Stimulated activated CD8-positive, alpha-beta memory T cell treated with anti-CD3 and anti-CD28 coated beads, Interleukin-4, amount 100 ng/mL, for 48 hours (primary cell): ENCODE results near the gene AMBRA1.

ENCODE experiments used
- DNase-seq: peaks from one replicate; pipeline ENCODE4 v3.0.0-alpha.2; 2020

The AMBRA1 gene

DNA sequence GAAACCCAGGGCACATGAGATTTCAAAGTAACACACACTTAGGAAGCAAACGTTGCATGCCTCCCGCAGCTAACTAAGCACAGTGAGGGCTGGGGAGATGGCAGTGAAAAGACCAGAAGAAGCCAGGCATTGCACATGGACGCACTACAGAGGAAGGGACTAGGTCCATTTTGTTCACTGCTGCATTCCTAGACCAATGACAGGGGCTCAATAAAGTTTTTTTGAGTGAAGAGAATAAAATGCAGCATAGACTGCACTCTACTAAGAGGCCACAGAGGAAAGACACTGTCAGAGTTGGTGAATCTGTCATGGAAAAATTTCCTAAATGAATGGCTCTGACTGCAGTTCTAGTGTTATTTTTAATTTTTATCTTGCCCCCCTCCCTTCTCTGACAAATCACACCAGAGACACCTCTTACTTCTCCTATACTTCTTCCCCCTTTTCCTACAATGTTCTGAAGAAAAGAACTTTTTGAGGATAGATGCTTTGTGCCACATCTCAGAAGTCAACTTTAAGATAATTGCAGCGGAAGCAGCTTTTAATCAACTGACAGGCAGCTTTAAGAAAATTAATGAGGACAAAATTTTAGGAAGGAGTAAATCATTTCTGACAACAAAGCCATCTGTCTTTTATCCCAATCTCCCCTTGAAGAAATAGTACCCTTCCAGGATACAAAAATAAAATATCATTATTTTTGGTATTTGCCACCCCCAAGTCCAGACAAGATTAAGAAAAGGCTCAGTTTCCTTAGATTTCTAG, 167.4 kb downstream of the AMBRA1 start:
- no peak for DNase-seq

DNA sequence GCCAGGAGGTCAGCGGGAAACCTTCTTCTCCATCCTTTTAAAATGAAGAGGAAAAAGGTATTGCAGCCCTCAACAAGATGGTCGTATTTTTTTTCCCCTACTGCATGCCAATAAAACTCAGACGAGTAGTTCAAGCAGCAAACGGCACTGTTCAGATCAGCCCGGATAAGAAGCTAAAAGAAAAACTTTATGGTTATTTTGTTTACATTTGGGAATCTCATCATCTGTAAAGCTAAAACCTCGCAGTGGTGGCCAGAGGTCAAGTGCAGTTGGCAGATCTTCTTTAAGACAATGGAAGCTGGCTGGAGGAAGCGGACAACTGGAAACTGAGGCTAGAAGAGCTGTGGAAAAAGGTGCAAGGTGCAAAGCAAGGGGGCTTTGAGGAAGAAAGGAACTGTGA, 171.2 kb downstream of the AMBRA1 start:
- DNase-seq, result no peak

DNA sequence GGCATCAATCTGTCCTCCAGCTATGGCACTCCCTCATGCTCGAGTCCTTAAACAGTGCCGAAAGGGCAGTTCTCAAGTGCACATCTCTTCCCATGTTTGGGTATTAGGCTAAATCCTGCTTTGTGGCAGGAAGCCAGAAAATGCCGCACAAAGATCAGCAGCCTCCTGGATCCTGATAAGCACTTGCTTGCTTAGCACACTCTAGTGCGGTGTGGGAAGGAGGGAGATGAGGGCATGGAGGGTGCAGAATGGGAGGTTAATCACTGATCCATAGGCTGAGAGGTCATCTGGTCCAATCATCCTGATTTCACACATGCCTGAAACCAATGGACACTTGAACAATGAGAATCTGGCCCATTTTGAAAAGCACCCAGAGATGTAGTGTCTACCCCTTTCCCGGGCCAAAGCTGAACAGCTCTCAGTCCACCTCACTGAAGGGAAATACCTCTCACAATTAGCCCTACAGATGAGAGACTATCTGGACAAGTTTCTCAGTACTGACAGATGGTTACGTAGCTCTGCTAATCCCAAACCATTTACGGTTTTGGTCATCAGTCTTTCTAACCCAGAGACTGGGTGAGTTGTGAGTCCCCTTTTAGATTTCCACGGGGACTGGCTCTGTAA, 172.5 kb downstream of the AMBRA1 start:
- no peak for DNase-seq

DNA sequence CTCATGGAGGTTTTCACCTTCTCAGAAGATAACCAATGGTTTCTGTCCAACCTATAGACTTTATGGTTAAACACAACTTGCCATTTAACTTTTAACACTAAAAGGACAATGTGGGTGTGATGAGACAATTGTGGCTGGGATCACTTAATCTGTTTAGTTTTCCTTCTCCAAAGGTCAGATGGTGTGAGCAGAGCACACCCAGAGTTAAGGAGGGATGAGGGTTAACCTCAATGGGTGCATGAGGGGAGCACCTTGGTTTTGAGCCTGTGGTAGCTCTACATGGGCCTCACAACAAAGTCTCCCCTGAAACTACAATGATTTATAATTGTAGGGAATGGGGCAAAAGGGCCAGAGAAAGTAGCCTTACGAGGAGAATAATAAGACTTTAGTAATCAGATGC, 173.3 kb downstream of the AMBRA1 start:
- no peak for DNase-seq

DNA sequence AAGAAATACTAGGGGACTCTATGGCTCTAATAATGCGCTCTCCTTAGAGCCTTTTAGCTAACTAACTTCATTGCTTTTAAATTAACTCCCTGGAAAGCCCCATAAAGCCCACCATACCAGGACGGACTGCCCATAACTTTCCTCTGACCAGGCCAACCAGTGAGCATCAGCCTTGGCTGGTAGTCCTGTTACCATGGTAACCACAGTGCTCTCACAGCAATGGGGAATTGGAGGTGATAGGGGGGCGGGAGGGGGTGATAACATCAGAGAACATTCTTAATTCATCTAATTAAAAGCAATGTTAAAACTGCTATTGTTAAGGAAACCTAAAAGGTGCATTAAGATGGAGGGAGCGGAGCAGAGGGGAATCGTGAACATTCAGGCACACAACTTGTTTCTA, 175.1 kb downstream of the AMBRA1 start:
- DNase-seq, result no peak

DNA sequence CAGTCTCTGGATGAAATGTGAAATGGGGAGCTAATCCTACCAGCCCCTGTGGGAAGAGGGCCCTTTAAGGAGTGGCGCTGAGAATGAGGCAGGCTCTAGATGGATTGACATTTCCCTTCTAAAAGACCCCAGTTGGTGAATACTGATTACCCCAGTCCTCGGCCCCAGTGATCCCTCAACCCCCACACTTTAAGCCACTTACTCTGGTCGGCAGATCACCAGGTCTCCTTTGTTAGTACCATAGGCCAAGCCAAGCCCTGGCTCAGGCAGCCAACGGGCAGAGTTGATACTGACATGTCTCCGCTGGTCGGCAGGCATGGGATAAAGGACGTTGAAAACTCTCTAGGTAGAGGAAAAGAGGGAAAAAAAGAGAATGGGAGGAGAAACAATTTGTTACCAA, 176.1 kb downstream of the AMBRA1 start:
- no peak for DNase-seq

DNA sequence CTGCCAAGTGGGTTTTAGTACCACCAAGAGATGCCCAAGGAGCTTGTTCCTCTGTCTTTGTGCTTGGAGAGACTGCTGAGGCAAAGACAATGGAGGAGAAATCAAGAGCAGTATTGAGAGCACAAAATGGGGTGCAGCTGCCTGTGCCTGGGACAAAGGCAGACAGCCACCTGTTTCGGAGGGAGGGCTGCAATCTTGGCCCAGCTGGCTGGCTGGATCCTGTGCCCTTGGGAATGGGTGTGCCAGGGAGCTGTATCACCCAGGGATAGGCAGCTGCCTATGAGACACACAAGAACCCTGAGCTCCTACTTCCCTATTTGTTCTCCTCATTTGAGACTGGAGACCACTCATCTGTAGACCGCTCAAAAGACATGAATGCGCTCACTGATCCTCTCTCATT, 178.9 kb downstream of the AMBRA1 start:
- no peak for DNase-seq

DNA sequence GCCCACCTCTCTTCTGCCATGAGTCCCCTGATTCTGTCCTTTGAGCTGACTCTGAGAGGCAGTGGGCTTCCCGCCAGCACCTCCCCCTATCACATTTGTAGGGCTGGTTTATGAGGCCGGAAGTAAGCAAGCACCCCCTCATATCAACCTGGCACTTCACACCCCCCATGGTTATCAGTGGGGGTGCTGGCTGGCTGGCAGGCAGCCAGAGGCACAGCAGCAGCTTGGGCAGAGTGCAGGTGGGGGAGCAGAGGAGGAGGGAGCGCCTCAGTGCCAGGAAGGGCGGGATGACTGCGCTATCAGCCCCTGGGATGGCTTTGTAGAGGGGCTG, 179.4 kb downstream of the AMBRA1 start:
- DNase-seq, result no peak

DNA sequence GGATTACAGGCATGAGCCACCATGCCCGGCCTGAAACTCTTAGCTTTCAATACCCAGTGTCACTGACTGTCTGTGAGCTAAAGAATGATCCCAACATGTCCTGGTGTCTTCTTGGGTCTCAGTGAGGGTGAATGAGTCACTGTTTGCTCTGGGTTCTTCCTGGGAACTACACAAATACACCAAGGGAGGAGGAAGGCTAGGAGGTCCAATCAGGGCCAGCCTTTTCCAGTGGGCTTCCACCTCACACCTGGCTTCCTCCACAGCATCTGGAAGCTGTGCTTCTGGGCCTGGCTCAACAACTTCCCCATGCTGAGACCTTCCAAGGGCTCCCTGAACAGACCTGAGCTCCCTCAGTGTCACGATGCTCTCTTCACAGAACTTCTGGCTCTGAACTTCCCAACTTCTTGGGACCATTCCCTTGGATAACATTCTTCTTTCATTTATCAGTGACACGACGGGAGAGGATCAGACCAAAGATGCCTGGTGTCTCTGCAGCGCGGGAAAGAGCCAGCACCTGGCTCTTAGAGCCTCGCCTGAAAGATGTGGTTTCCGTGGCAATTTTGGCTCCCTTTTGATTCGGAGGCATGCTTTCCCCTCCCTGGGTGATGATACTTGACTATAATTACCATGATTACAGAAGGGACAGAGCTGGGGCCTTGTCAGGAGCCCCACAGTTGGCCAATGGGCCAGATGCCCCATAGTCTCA, 179.9 kb downstream of the AMBRA1 start:
- no peak for DNase-seq

DNA sequence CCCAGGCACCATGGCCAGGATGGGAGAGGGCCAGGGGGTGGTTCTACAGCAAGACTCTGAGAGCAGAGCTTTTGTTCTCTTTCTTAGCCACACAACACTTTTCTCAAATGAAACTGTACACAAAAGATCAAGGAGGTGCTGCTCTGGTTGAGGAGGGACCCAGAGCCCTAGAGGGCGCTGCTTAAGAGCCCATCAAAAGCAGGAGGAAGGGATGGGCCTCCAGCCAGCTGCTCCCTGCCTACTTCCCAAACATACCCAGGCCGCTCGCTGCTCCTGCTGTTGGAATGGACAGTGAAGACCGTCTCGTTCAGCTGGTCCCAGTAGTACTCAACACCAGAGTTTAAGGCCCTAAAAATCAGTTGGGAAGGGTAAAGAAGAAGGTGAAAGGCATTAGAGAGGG, 183.8 kb downstream of the AMBRA1 start:
- no peak for DNase-seq

DNA sequence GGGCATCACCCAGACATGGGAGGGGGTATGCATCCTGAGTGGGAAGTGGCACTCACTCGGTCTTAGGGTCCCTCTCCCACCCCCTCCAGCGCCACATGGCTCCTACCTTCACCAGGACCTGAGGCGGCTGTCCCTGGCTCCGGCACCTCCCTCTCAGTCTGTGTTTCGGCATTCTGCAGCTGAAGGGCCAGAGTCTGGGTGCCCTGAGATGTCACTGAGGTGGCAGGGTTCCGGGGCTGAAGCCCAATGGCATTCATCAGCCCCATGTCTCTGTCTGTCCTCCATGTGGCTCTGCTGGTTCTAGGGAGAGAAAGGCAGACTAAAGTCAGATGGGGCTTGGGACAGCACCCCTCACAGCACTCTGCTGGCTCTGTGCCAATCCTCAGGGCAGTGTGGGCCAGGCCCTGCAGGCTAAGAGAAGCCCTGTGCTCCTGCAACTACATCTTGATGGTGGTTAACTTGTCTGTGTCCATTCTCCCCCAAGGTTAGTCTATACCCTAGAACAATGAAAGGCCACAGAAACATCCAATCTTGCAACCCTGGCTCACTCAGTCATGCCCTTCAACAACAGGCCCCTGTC, 185.3 kb downstream of the AMBRA1 start:
- no peak for DNase-seq

DNA sequence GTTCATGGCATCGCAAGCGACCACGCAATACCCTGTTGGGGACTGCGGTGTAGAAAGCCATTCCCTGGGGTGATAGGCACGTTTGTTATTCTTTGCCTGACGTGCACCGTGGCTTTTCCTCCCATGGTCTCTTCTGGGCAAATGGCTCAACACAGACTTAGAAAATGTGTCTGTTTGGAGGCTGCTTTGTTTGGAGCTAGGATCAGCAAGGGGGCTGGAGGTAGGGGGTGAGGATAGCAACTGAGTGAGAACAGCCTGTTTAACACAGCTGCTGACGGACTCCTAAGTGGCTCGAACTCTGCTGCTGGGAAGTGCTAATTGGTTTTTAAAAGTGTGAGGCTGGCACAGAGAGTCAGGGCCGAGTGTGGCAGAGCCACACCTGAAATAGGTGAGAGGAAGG, 186.2 kb downstream of the AMBRA1 start:
- no peak for DNase-seq

DNA sequence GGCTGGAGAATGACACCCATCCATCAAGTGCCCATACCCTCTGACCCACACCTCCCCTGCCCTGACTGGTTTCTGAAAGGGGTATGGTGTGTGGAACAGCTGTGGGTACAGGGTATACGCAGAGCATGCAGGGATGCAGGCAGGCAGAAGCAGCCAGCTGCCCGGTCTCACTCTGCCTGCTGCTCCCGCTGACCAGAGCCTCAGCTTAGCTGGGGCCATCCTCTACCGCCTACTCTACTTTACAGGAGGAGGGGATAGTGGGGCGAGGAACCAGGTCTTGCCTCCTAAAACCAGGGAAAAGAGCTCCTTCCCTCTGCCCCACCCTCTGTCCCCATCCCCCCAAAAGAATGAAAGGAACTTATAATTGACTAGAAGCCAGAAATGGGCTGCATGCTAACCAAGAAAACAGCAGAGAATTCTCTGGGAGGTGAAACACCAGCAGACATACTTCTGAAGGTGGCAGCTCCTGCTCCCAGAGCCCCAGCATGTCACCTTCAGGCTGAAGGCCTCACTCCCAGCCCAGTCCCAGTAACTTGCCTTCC, 189.3 kb downstream of the AMBRA1 start:
- no peak for DNase-seq

DNA sequence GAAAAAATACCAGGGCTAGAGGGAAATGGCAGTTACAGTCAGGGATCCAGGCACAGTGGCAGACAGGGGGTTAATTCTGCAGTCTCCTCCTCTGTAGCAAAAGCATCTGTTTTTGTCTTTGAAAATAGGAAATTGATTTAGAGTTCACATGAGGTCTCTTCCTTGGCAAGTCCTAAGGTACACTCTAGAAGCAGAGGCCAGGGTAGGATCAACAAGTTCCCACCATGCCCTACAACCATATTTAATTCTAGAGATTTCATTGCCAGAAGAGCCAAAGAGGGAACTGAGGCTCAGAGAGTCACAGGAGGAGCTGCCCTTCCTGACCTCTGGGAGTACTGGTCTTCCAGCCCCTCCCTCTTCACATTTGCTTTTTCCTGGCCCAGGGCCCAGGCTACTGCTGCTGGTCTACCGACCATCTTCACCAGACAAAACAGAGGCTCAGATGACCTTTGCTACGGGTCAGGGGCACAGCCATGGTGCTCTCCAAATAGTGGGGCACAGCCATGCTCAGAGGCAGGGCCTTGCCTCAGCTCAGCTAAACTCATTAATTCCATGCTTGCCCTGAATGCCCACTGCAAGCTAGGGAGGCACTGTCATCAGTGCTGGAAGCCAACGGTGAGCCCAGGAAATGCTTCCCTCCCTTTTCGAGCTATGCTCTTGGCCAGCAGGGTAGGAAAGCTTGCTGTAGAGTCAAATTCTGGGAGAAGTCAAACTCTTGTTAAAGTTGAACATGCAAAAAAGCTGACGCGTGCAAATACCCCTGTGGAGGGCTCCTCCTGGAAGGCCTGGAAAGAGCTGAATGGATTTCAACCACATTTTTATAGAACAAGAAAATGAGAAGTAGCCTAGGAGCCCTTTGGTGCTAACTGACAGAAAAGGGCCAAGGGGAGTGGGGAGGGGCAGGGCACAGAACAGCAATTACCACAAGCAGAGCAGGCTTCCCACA, 190.6 kb downstream of the AMBRA1 start:
- no peak for DNase-seq

DNA sequence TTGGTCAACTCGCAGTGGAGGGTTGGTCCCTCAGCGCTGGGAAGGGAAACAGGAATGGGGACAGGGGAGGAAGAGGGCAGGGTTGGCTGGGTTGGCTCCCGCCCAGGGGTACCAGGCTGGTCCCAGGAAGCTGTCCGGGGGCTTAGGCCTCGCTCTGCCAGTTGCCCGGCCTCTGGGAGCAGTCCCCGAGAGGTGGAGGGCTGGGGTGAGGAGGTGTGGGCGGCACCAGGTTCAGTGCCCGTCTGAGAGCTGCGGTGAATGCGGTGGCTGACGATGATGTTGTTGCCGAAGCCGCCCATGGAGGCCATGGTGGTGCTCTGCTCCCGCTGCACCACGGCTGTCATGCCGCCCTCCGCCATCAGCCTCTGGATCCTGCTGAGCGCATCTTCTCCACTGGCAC, 196.3 kb downstream of the AMBRA1 start:
- no peak for DNase-seq

DNA sequence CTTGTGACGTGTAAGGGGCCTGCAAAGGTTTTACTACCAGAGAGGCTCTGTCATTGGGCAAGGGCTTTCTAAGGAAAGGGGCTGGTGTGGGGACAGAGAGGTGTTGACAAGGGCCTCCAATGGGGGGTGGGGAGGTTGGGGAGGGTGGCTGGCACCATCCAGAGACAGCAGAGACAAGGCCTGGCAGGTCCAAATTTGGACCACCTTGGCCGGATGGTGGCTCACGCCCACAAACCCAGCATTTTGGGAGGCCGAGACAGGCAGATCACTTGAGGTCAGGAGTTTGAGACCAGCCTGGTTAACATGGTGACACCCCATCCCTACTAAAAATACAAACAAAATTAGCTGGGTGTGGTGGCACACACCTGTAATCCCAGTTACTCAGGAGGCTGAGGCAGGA, 200.1 kb downstream of the AMBRA1 start:
- DNase-seq, result no peak

DNA sequence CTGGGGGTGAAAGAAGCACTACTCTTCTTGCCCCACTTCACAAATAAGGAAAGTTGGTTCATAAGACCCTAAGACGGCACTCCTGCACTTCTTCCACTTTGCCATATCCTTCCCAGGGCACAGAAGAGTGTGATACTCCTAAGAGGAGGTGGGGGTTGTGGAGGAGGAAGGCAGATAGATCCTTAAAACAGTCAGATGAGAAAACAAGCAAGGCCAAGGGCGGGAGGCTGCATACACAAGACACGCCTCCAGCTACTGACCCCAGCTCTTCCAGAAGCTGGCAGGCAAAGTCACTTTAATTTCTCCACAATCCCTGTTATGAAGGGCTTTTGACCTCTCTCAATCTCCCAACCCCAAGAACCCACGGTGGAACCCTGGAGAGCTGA, 200.6 kb downstream of the AMBRA1 start:
- no peak for DNase-seq

DNA sequence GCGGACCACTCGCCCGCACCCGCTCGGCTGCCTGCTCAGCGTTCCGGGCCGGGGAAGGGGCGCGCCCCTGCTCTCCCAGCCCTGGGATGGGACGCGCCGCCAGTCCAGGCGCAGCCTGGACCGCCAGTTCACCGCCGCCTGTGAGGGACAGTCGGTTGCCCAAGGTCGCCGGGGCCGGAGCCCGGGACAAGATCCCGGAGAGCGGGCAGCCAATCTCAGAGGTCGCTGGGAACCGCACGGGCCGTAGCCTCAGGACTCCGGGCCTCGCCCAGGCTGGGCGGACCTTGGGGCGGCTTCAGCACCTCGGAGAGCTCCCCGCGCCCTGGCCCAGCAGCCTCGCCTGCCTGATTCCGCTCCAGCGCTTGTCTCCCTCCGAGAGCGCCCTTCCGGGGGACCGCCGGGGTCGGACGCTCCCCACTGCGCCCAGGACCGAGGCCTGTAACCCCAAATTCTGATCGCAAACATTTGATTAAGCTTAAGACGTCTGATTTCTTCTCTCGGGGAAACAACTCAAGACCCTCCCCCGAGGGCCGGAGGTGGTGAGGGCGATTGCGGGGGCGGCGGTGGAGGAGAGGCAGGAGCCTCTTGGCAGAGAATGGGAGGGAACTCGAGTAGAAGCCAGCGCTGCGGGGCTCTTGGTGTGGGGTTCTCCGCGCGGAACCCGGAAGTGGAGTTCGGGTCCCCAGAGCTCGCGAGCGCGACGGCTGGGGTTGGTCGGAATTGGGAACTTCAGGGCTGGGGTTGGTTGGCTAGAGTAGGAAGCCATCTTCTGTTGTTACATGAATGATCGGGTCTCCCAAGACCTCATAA, 201.2 kb downstream of the AMBRA1 start:
- peak; percentile 86 for DNase-seq

DNA sequence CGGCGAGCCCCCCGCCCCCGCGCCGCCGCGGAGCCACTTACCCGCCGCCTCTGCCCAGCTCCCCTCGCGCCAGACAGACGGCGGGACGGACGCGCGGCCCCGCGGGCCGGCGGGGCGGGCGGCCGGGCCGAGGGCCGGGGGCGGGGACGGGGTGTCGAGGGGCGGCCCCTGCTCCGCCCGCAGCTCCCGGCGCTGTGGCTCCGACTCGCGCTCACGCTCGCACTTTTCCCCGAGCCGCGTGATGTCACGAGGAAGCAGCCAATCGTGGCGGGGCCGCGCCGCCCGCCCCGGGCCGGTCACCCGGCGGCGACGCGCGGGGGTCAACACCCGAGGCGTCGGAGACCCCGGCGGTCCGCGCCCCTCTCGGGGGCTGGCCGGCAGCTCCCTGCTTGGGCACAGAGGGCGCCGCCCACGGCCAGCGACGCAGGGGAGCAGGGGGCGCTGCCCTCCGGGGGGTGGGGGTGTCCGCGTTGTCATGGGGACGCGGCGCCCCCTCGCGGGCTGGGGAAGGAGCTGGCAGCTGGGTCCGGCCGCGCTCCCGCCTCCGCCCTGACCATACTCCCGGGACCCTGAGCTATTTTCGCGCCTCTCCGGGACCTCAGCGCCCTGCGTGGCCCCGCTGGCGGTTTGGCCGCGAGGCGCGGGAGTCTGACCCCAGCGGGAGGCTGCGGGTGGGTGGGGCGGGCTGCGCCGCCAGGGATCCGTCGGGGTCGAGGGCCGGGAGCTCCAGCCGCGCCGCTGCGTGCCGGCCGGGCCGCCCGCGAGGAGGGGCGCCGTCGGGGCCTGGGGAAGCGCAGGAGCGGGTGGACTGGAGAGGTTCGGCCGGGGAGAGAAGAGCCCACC, 202.0 kb downstream of the AMBRA1 start, which contains the start of gene CHRM4:
Gene CHRM4, minus strand, starts transcription at position 199 of the 843 bp plus-strand sequence. CDS start 5,219 bp downstream, outside the sequence.
- peak; percentile 51 for DNase-seq

DNA sequence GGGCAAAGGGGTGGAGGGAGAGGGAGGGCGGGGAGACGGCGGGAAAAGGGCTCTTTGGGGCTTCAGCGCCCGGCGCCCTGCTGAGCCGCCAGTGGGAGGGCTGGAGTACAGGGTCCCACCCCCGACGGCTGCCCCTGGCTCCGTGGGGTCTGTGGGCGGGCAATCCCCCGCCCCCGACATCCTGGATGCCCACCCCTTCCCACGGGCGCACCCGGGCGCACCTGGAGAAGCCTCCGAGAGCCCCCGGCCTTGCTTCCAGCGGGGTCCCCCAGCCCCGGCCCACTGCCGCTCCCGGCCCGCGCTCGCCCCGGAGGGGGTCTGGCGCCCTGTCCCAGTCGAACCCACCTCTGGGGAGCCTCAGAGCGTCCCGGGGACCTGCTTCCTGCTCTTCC, 202.6 kb downstream of the AMBRA1 start:
- no peak for DNase-seq
